AG09319 (cell line): ENCODE results near the gene PLK5.

Experiments used
- DNase-seq: peaks from one replicate; pipeline ENCODE4 v3.0.0-alpha.2; 2010; ENCODE audit warnings: low read depth; ENCODE audit errors: extremely low read depth
- TF ChIP-seq, protein P1 (sequence below): IDR thresholded peaks from 2 replicates; pipeline ENCODE4 v1.5.1; 2011; ENCODE audit warnings: low read depth, mild to moderate bottlenecking, inconsistent platforms, low read length, moderate library complexity

Gene PLK5

DNA sequence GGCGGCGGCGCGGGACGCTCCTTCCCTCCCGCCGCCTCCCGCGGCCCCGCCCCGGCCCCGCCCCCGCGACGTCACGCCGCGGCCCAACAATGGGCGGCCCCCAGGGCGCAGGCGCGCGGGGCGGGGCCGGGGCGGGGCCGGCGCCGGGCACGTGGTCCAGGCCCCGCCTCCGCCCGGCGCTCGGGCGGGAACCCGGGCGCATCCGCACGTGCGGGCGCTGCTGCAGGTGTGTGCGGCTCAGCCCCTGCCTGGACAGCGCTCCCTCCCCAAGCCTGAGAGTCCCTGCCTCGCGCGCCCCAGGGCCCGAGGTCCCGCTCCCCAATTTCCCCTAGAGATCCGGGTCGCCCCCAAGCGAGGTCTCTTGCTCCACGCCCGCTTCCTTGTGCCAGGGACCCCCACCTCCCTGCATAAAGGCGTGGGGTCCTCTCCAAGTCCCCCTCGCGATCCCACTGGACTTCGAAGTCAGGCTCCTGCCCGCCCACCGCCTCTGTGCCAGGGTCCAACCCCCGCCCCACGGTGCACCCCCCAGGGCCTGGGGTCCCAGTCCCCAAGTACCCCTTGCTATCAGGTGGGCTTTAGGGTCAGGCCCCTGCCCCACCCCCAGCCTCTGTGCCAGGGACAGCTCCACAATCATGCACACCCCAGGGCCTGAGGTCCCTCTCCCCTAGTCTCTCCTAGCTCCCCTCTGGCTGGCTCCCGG lies 44.6 kb downstream of the PLK5 start, which contains the start of gene MEX3D:
Gene MEX3D, minus strand, starts transcription at position 6 of the 700 bp plus-strand sequence. CDS start 267 bp downstream, outside the sequence.
- no peak for DNase-seq
- TF ChIP-seq, protein P1, sequence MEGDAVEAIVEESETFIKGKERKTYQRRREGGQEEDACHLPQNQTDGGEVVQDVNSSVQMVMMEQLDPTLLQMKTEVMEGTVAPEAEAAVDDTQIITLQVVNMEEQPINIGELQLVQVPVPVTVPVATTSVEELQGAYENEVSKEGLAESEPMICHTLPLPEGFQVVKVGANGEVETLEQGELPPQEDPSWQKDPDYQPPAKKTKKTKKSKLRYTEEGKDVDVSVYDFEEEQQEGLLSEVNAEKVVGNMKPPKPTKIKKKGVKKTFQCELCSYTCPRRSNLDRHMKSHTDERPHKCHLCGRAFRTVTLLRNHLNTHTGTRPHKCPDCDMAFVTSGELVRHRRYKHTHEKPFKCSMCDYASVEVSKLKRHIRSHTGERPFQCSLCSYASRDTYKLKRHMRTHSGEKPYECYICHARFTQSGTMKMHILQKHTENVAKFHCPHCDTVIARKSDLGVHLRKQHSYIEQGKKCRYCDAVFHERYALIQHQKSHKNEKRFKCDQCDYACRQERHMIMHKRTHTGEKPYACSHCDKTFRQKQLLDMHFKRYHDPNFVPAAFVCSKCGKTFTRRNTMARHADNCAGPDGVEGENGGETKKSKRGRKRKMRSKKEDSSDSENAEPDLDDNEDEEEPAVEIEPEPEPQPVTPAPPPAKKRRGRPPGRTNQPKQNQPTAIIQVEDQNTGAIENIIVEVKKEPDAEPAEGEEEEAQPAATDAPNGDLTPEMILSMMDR = no peak

DNA sequence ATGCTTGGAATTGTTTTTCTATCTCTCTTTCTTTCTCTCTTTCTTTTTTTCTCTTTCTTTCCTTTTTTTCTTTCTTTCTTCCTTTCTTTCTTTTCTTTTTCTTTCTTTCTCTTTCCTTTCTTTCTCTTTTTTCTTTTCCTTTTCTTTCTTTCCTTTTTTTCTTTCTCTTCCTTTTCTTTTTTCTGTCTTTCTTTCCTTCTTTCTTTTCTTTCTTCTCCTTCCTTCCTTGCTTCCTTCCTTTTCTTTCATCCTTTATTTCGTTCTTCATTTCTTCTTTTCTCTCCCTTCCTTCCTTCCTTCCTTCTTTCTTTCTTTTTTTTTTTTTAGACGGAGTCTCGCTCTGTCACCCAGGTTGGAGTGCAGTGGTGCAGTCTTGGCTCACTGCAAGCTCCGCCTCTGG lies 46.1 kb downstream of the PLK5 start:
- TF ChIP-seq, protein P1 = no peak
- no peak for DNase-seq

DNA sequence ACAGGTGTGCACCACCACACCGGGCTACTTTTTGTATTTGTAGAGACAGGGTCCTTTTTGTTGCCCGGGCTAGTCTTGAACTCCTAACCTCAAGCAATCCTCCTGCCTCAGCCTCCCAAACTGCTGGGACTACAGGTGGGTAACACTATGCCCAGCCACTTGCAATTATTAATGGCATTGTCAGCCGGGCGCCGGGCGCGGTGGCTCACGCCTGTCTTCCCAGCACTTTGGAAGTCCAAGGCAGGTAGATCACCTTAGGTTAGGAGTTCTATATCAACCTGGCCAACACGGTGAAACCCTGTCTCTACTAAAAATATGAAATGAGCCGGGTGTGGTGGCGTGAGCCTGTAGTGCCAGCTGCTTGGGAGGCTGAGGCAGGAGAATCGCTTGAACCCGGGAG lies 47.0 kb downstream of the PLK5 start:
- no peak for DNase-seq
- TF ChIP-seq, protein P1 = no peak

DNA sequence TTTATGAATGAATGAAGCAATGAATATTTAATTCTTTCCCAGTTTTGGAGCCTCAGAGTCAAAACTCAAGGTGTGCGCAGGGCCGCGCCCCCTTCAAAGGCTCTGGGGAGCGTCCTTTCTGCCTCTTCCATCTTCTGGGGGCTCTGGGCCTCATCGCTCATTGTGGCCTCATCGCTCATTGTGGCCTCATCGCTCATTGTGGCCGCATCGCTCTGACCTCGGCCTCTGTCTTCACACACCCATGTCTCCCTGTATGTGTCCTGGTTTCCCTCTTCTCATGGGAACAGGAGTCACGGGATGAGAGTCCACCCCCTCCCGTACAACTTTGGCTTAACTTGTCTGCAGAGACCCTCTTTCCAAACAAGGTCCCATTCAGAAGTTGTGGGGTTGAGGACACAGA lies 47.5 kb downstream of the PLK5 start:
- DNase-seq = no peak
- TF ChIP-seq, protein P1 = no peak

DNA sequence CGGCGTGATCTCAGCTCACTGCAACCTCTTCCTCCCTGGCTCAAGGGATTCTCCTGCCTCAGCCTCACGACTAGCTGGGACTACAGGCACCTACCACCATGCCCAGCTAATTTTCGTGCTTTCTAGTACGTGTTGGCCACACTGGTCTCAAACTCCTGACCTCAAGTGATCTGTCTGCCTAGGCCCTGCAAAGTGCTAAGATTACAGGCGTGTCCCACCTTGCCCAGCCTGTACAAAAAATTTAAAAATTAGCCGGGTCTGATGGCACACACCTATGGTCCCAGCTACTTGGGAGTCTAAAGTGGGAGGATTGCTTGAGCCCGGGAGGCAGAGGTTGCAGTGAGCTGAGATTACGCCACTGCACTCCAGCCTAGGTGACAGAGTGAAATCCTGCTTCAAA lies 48.9 kb downstream of the PLK5 start:
- TF ChIP-seq, protein P1 = no peak
- DNase-seq = no peak

DNA sequence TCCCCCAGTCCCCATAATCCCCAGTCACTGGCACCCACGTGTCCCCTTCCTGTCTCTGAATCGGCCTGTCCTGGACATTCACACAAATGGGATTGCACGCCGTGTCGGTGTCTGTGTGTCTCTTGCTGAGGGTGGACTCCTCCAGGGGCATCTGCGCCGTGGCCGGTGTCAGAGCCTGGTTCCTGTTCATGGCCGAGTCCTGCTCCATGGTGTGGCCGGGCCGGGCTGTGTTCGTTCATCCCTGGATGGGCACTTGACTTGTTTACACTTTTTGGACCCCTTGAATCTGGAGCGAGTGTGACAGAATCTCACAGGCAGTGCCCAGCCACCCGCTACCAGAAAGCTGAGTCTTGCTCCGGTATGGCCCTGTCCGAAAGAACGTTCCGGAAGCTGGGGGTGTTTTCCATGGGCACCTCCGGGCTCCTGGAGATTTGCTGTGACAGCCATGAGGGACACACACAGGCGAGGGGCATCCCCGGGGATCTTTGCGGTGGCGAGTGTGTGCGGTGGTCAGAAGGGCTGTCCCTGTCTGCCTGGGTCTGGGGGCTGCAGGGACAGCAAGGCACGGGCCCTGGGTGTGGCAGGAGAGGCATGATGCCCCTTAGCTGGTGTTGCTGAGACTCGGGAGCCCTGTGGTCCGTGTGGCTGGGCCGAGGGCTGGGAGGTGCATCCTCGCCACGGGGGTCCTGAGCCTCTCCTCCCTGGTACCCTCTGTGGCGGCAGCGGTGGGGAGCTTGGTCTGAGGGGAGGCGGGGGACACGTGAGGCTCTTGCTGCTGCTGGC lies 50.7 kb downstream of the PLK5 start:
- TF ChIP-seq, protein P1 = no peak
- DNase-seq = no peak
